Measurements from ENCODE around the gene EFL1. TPM values are rescaled to one million over a fixed set of nuclear protein-coding genes. Genes with fewer than 3 reads are reported as not detected.
A peak's percentile ranks its signal among the peaks of the same experiment; 100 is the strongest.

The EFL1 gene
- total and polyA plus RNA-seq, 2 of the 8 experiments (the other 6 are each of a cell fraction or from before 2014, with no cell fraction given) = 10.8 to 31.5 TPM

- ChIA-PET CTCF (ENCODE audit: partially characterized antibody) (interaction anchor here (0.6 to 1.6 kb wide), 7 partner anchors 9 to 27 kb away, joined by 3 to 5 read pairs (median 3); no protein-coding TSS in a partner anchor), POLR2A (ENCODE audit: partially characterized antibody) (no interaction called here)
- no peak for FAIRE-seq
These were observed 163.9 kb downstream of the EFL1 start for GRCh38 chr15:82098674-82099073.

More at GRCh38 chr15:82098674-82099073, 163.9 kb downstream of the EFL1 start:
- no peaks in the 10 kb centered on the region for H3K9me3 ChIP-seq (ENCODE audit: insufficient read depth in 2 of 2, low read depth in 1 of 2, low read length in 1 of 2)
- H3K4ac ChIP-seq (replicated peaks; ENCODE audit: insufficient read length, low read depth, low read length) = no peak overlapping the region
- WGBS, 2 experiments (ENCODE audit: extremely low coverage in 1 of 2, insufficient coverage in 1 of 2, insufficient read length in 1 of 2, insufficient replicate concordance in 2 of 2, low coverage in 1 of 2, low lambda C conversion rate in 2 of 2, missing lambda C conversion rate in 1 of 2) = 95% methylated on average over 15 of the region's 15 CpGs; no CpG with 5 or more reads in 1 of the 2 experiments
- no peak overlapping the region for H3K4me3 ChIP-seq (ENCODE audit: extremely low read depth in 1 of 4, insufficient read depth in 2 of 4, low read depth in 3 of 4, low read length in 4 of 4)
- no peak overlapping the region for H4K91ac ChIP-seq (replicated peaks; ENCODE audit: insufficient read length, low read length)
- H2BK12ac ChIP-seq (ENCODE audit: low read depth, low read length) = peak overlapping the region; percentile 98; the same call in 1 of the 2 replicates
- no peak overlapping the region for H3K56ac ChIP-seq (replicated peaks; ENCODE audit: insufficient read length, low read depth, low read length)
- H2AFZ ChIP-seq (ENCODE audit: low read length) = no peak overlapping the region
- no peak overlapping the region for H2BK5ac ChIP-seq (ENCODE audit: low read depth, low read length)
- H2BK120ac ChIP-seq (replicated peaks; ENCODE audit: low read depth, low read length) = no peak overlapping the region
- DNase-seq (ENCODE audit: low read depth in 1 of 2, low spot score in 2 of 2) = no peak
- H3K18ac ChIP-seq (ENCODE audit: extremely low read depth, low read length) = peak overlapping the region; percentile 38; the same call in 1 of the 2 replicates
- no peak overlapping the region for H3K27ac ChIP-seq (ENCODE audit: low read depth, low read length)
- TF ChIP-seq KDM4A (IDR thresholded peaks at IDR 0.05; ENCODE audit: low read depth, low read length, severe bottlenecking) (no peak), SIN3A (conservative IDR thresholded peaks at IDR 0.05 in 1 of 2, IDR thresholded peaks at IDR 0.05 in 1 of 2; ENCODE audit: low read depth in 1 of 2, low read length in 2 of 2) (no peak), CBX8 (IDR thresholded peaks at IDR 0.05; ENCODE audit: borderline replicate concordance, low read depth, low read length) (no peak), CHD1 (IDR thresholded peaks at IDR 0.05; ENCODE audit: low read depth, low read length) (no peak), GABPA (IDR thresholded peaks at IDR 0.05; ENCODE audit: borderline replicate concordance, insufficient read depth, low read length) (no peak), RAD21 (IDR thresholded peaks at IDR 0.05 in 1 of 2, conservative IDR thresholded peaks at IDR 0.05 in 1 of 2; ENCODE audit: low read depth in 2 of 2, low read length in 2 of 2) (no peak), RFX5 (IDR thresholded peaks at IDR 0.05; ENCODE audit: borderline replicate concordance, low read depth, low read length) (no peak), CEBPB (IDR thresholded peaks at IDR 0.05; ENCODE audit: low read depth, low read length) (no peak), E2F6 (IDR thresholded peaks at IDR 0.05) (no peak), CTBP2 (IDR thresholded peaks at IDR 0.05; ENCODE audit: borderline replicate concordance, insufficient read depth, insufficient read length, low read length) (no peak), GTF2F1 (IDR thresholded peaks at IDR 0.05; ENCODE audit: borderline replicate concordance, low read depth, low read length) (no peak)
- 0 out of 7 replicates have a peak, but pooled peaks cover 0 to 2% (median 0%) of the 10 kb centered on the region in 4 experiments for H3K27me3 ChIP-seq (replicated peaks in 1 of 4; ENCODE audit: control insufficient read depth in 3 of 4, extremely low read depth in 1 of 4, insufficient read depth in 3 of 4, low read length in 3 of 4)
- no peaks in the 10 kb centered on the region for H3K79me1 ChIP-seq (ENCODE audit: low read depth, low read length)
- no peak overlapping the region for H3K4me2 ChIP-seq (ENCODE audit: insufficient read depth in 1 of 2, low read depth in 2 of 2, low read length in 2 of 2)
- H2AK5ac ChIP-seq (ENCODE audit: low read depth, low read length) = no peak overlapping the region; the same call in 1 of the 2 replicates
- H3K23ac ChIP-seq (ENCODE audit: insufficient read length) = no peak overlapping the region
- H4K8ac ChIP-seq (ENCODE audit: extremely low read depth, insufficient read depth, low read length) = peak overlapping the region; percentile 45
- no peaks in the 10 kb centered on the region for H3K79me2 ChIP-seq (ENCODE audit: control insufficient read depth in 1 of 2, insufficient read depth in 2 of 2, low read length in 2 of 2)
- H3K9ac ChIP-seq (replicated peaks in 1 of 4; ENCODE audit: extremely low read depth in 1 of 4, low read depth in 3 of 4, low read length in 3 of 4) = no peak overlapping the region
- no peaks in the 10 kb centered on the region for H3K36me3 ChIP-seq (ENCODE audit: control insufficient read depth in 2 of 4, insufficient read depth in 4 of 4, low read length in 3 of 4)
- peak overlapping the region; percentile 0; the same call in 1 of the 2 replicates for H2BK15ac ChIP-seq (ENCODE audit: low read length)
- H4K20me1 ChIP-seq (replicated peaks in 1 of 2; ENCODE audit: control insufficient read depth in 1 of 2, insufficient read depth in 2 of 2, low read length in 2 of 2) = no peaks in the 10 kb centered on the region
- H2BK20ac ChIP-seq (ENCODE audit: low read length) = 0 out of 2 replicates have a peak overlapping the region, but pooled peaks have one; percentile 16
- no peak overlapping the region for H3K14ac ChIP-seq (ENCODE audit: insufficient read length)
- peaks cover 2 to 12% (median 7%) of the 10 kb centered on the region in 4 experiments for H3K4me1 ChIP-seq (replicated peaks in 1 of 4; ENCODE audit: control insufficient read depth in 3 of 4, insufficient read depth in 4 of 4, low read length in 3 of 4)
- H4K5ac ChIP-seq (ENCODE audit: insufficient read length, low read depth, low read length) = no peak overlapping the region
- no peaks in the 10 kb centered on the region for H3K23me2 ChIP-seq (ENCODE audit: low read depth, low read length)
